ENCODE results near the gene MACROD2.

- TF ChIP-seq POLR2A (IDR thresholded peaks at IDR 0.05; ENCODE audit: low read length), result no peak
- TF ChIP-seq USF2 (IDR thresholded peaks at IDR 0.05), result no peak
- no peak for TF ChIP-seq MAX (IDR thresholded peaks at IDR 0.05)
- TF ChIP-seq CTCF (IDR thresholded peaks at IDR 0.05), result no peak
- TF ChIP-seq REST (IDR thresholded peaks at IDR 0.05), result no peak
- no peak for TF ChIP-seq RCOR1 (IDR thresholded peaks at IDR 0.05; ENCODE audit: low read depth, low read length)
- no peak for TF ChIP-seq CEBPB (IDR thresholded peaks at IDR 0.05)
- no peak for TF ChIP-seq POLR2AphosphoS2 (conservative IDR thresholded peaks at IDR 0.05; ENCODE audit: low read length)
- TF ChIP-seq MAZ (IDR thresholded peaks at IDR 0.05; ENCODE audit: borderline replicate concordance, low read depth, low read length), result no peak
Observed at GRCh38 chr20:15795305-15796019, 1800.1 kb downstream of the MACROD2 start.

Measured in A549 (cell line).